HG03469 (cell line): Measurements from ENCODE around the gene TTLL11.

Source experiments
- ATAC-seq: cut with Tn5 transposase; IDR thresholded peaks from one replicate; pipeline ENCODE4 v1.9.1; 2021; ENCODE audit warnings: mild to moderate bottlenecking, moderate library complexity, moderate number of reproducible peaks; ENCODE audit not compliant: unreplicated experiment

TTLL11 gene

GRCh38 chr9:121979736-121980135 lies 113.4 kb downstream of the TTLL11 start:
- ATAC-seq = no peak

GRCh38 chr9:121976751-121977150 lies 116.4 kb downstream of the TTLL11 start:
- no peak for ATAC-seq

DNA sequence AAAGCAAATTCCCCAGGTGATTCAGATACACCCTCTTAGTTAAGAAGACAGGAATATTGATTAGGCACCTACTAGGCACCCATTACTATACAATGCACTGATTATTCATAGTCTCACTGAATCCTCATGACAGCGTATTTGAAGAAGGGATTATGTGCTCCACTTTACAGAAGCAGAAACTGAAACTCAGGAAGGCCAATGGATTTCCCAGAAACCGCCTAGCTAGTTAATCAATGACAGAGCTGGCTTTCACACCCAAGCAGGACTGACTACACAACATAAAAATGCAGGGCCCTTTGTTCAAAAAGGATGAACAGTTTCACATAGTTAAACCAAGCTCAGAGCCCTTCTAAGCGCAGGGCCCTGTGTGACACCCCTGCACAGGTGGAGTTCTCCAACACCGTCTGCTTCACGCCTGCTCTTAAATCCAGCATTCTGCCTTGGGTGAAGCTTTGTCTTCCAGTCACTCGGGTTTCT lies 117.3 kb downstream of the TTLL11 start:
- no peak for ATAC-seq

- no peak for ATAC-seq
Measured at GRCh38 chr9:121974421-121974820, 118.7 kb downstream of the TTLL11 start.

- peak; percentile 80 for ATAC-seq
Measured at GRCh38 chr9:121972501-121972981, 120.6 kb downstream of the TTLL11 start.

DNA sequence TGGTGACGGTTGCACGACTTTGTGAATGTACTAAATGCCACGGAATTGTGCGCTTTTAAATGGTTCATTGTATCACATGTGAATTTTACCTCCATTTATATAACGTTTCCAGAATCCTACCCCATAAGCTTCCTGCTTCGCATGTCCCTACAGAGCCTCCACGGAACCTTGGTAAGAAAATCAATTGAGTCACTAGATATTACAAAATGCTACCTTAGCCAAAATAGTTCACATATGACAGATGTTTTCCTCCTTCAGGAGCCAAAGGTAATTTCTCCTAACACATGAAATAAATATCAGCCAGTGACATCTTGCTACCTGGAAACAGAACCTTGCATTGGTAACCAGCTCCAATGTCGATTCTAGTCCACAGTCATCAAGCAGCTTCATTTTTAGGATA lies 125.1 kb downstream of the TTLL11 start:
- no peak for ATAC-seq

GRCh38 chr9:121966706-121967105 lies 126.4 kb downstream of the TTLL11 start:
- ATAC-seq = no peak

DNA sequence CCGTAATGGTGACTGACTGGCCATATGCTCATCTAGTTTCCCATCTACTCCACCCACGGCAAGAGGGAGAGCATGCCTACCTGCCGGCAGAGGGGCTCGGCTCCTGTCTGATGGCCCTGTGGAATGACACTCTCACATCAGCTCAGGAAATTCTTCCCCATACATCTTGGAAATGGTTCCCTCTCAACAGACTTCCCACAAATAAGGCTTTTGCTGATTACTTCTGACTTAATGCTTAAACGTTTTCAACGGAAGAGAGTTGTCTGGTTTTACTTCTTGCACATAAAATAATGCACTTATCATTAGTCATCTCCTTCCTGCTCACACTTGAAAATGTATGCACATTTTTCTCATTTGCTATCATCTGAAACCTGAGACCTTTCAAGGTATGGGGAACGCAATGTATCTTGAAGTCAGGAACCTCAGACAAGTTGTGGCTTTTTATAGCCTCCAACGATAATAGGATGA lies 129.5 kb downstream of the TTLL11 start:
- no peak for ATAC-seq

- ATAC-seq = no peak
Measured at GRCh38 chr9:121962421-121962820, 130.7 kb downstream of the TTLL11 start.

- no peak for ATAC-seq
Measured at GRCh38 chr9:121960665-121961064, 132.4 kb downstream of the TTLL11 start.

DNA sequence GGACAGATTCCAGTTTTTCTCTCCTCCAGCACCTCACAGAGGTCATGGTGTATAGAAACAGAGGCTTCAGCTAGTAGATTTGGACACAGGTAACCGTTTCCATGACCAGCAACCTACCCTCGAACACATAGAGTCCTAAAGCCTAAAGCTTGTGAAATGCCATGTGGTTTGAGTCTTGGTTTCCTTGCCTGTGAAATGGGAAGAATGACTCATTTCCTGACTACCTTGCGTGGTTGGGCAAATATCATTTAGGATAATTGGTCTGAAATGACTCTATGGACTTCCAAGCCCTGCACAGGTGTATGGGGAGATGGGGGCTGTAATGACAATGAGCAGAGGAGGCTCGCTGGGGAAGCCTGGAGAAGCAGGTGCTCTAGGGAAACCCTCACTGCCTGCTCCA lies 134.6 kb downstream of the TTLL11 start:
- no peak for ATAC-seq

DNA sequence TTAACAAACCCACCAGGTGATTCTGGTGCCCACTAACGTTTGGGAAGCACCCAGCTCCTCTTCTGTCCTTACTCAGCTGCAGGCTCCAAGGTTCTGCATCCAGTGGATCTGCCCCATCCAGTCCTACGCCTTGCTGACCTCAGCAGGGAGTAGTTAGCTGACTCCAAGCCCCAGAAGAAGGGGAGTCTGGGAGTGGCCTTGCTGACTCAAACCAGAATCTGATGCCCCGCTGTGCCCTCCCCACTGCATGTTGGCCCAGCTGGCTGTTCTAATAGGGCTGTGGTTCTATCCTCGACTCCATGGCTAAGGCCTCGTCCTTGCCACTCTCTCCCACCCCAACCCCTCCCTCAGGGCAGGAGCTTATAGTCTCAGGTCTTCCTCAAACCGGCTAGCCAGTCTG lies 136.3 kb downstream of the TTLL11 start:
- no peak for ATAC-seq

DNA sequence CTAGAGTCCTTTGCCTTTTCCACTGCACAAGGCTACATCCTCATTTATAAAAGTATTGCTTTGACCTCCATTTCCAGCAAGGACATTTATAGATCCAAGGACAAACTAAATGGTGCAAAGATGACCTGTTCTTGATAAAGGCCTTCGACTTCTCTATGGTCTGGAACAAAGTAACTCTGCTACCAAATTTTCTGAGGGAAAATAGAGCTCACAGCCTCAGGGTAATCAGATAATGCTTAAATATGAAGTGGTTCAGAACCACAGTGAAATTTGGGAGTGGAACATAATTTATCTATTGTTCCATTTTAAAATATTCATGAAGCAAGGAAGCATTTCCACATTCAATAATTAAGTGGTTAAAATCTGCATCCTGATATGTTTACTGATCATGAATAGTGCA lies 137.5 kb downstream of the TTLL11 start:
- ATAC-seq = no peak

GRCh38 chr9:121954477-121955140 lies 138.5 kb downstream of the TTLL11 start:
- ATAC-seq = no peak

DNA sequence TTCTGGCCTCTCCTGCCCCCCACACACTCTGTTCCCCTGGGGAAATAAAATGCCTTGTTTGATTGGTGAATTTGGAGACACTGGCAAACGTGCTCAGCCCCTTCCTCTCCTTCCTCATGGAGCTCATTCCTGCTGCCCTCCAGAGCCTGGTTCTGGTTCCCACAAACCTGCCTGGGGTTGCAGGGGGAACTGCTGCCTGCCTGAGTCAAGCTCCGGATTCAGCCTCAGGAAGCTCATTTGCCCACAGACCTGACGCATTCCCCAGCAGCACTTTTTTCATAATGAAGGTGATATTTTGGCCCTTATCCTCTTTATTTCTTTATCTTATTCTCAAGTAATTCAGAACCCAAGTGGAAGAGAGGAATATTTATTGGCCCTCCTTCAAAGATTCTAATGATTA lies 140.5 kb downstream of the TTLL11 start:
- ATAC-seq = no peak

DNA sequence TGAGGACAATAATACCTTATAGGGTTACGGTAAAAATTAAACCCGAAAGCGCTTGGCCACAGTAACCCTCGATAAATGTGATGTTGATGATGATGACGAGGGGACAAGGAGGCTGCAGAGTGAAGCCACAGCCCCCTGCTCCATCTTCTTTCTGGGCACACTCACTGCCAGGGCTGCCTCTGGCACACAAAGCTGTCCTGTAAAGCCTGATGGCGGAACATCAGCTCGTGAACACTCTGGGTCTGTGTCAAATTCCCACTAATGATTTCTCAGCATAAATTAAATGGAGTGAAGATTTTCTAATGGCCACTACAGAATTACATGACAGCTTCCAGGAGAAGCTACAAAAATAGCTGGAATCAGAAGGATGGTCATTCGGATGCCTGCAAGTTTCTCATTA lies 142.2 kb downstream of the TTLL11 start:
- ATAC-seq = no peak

DNA sequence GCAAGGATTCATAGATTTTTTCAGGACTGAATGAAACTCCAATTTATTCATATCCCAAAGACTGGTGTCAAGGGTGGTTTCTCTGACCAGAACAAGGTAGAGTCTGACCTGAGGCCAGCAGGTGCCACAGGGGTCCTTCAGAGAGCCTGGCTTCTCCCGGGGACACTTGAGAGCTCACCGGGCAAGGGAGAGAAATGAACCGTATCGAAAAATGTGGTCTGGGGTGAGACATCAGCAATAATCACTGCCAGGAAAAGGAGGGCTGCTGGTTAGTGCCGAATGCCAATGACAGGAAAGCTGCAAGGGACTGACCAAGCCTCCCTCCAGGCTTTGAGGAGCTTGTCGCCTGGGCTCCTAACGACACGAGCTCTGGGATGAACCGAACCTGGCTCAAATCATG lies 142.7 kb downstream of the TTLL11 start:
- ATAC-seq = no peak

- no peak for ATAC-seq
Measured at GRCh38 chr9:121949766-121950165, 143.3 kb downstream of the TTLL11 start.

GRCh38 chr9:121949364-121949763 lies 143.7 kb downstream of the TTLL11 start:
- ATAC-seq = no peak

- no peak for ATAC-seq
Measured at GRCh38 chr9:121947775-121948174, 145.3 kb downstream of the TTLL11 start.

GRCh38 chr9:121946465-121946864 lies 146.6 kb downstream of the TTLL11 start:
- ATAC-seq = no peak

DNA sequence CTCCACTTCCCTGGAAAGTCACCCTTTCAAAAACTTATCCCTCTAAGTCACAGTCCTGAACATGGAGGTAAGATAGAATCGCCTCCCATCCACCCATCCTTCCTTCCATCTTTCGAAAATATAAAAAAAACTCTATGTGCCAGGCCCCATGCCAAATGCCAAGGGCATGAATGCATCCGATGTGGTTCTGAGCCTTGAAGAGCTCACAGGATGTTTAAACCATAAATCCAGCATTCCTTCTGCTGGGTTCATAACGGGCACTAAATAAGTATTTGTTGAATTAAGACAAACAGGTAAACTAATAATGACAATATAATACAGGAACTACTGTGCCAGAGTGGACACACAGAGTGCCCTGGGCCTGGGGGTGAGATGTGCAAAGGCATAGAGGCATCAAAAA lies 147.3 kb downstream of the TTLL11 start:
- no peak for ATAC-seq

DNA sequence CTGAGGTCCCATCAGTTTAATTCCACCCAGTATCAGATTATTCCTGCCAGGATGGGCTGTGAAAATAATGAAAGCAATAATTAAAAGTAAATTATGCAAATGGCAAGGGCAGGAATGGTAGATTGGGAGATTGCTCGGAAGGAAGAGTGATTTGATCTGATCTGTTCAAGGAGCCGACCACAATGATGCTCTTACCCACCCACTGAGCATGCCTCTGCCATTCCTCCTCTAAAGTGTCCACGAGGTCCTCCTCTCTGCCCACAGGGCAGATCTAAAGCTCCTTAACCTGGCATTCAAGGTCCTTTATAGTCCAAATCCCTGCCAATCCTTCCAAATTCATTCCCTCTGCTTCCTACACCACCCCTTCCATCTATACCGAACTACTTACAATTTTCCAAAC lies 147.8 kb downstream of the TTLL11 start:
- ATAC-seq = no peak
